ENCODE data around the gene MAB21L4. TPM values are rescaled to one million over a fixed set of nuclear protein-coding genes. Genes with fewer than 3 reads are reported as not detected.

MAB21L4 gene
- polyA plus RNA-seq, 1 donor = 25.7 TPM

- Histone ChIP-seq H3K9me3 (ENCODE audit: control insufficient read depth, low read depth, low read length) (no peaks in the 10 kb centered on the region), H3K4me3 (ENCODE audit: low read length) (no peak overlapping the region), H3K27me3 (ENCODE audit: control insufficient read depth, insufficient read depth, low read length) (no peaks in the 10 kb centered on the region), H3K4me1 (ENCODE audit: control insufficient read depth, insufficient read depth, low read length) (no peaks in the 10 kb centered on the region), H3K36me3 (ENCODE audit: control insufficient read depth, insufficient read depth, low read length) (no peaks in the 10 kb centered on the region), H3K27ac (ENCODE audit: low read length) (no peak overlapping the region)
- WGBS (ENCODE audit: insufficient coverage, low lambda C conversion rate) = no CpG with 5 or more reads among the region's 11 CpGs
- no peak for DNase-seq
Measured at GRCh38 chr2:240931319-240931949, 35.5 kb upstream of the MAB21L4 start.

DNA sequence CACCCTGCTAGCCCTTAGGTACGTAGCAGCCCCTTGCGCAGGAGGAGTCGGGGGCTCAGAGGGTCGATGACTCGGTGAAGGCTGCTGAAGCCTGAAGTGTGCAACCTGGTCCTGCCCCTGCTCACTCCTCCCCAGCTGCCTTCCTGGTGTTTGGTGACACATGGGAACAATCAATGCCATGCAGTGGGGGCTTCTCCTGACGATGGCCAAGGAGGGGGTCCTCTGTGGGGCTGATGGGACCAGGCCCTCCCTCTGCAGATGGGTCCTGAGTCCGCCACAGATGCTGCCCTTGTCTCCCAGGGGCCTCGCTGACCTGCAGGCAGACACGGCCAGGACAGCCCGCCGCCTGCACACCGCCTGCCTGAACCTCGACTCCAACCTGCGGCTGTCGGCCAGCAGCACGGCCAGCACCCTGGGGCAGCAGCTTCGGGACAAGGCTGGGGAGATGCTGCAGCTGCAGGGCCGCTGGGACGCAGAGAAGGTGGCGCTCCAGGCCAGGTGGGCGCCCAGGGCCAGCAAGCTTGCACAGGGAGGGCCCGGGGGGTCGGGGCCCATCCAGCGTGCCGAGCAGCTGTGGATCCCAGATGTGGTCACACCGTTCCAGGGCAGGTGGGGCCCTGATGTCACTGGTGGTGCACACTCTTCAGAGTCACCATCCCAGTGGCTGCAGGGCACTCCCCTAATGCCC, 34.8 kb upstream of the MAB21L4 start:
- Histone ChIP-seq H3K9me3 (ENCODE audit: control insufficient read depth, low read depth, low read length) (no peaks in the 10 kb centered on the region), H3K4me3 (ENCODE audit: low read length) (no peak overlapping the region), H3K27ac (ENCODE audit: low read length) (no peak overlapping the region), H3K4me1 (ENCODE audit: control insufficient read depth, insufficient read depth, low read length) (no peaks in the 10 kb centered on the region), H3K27me3 (ENCODE audit: control insufficient read depth, insufficient read depth, low read length) (no peaks in the 10 kb centered on the region), H3K36me3 (ENCODE audit: control insufficient read depth, insufficient read depth, low read length) (no peaks in the 10 kb centered on the region)
- no CpG with 5 or more reads among the region's 26 CpGs for WGBS (ENCODE audit: insufficient coverage, low lambda C conversion rate)
- no peak for DNase-seq

GRCh38 chr2:240930096-240930630, 34.2 kb upstream of the MAB21L4 start:
- H3K4me1 ChIP-seq (ENCODE audit: control insufficient read depth, insufficient read depth, low read length) = no peaks in the 10 kb centered on the region
- WGBS (ENCODE audit: insufficient coverage, low lambda C conversion rate) = no CpG with 5 or more reads among the region's 12 CpGs
- DNase-seq = no peak
- no peak overlapping the region for H3K27ac ChIP-seq (ENCODE audit: low read length)
- H3K27me3 ChIP-seq (ENCODE audit: control insufficient read depth, insufficient read depth, low read length) = no peaks in the 10 kb centered on the region
- H3K36me3 ChIP-seq (ENCODE audit: control insufficient read depth, insufficient read depth, low read length) = no peaks in the 10 kb centered on the region
- no peaks in the 10 kb centered on the region for H3K9me3 ChIP-seq (ENCODE audit: control insufficient read depth, low read depth, low read length)
- no peak overlapping the region for H3K4me3 ChIP-seq (ENCODE audit: low read length)

GRCh38 chr2:240929364-240930095, 33.6 kb upstream of the MAB21L4 start:
- Histone ChIP-seq H3K4me3 (ENCODE audit: low read length) (no peak overlapping the region), H3K4me1 (ENCODE audit: control insufficient read depth, insufficient read depth, low read length) (no peaks in the 10 kb centered on the region), H3K36me3 (ENCODE audit: control insufficient read depth, insufficient read depth, low read length) (no peaks in the 10 kb centered on the region), H3K27ac (ENCODE audit: low read length) (no peak overlapping the region), H3K27me3 (ENCODE audit: control insufficient read depth, insufficient read depth, low read length) (no peaks in the 10 kb centered on the region), H3K9me3 (ENCODE audit: control insufficient read depth, low read depth, low read length) (no peaks in the 10 kb centered on the region)
- no peak for DNase-seq
- 30% methylated on average over 2 of the region's 10 CpGs for WGBS (ENCODE audit: insufficient coverage, low lambda C conversion rate)

DNA sequence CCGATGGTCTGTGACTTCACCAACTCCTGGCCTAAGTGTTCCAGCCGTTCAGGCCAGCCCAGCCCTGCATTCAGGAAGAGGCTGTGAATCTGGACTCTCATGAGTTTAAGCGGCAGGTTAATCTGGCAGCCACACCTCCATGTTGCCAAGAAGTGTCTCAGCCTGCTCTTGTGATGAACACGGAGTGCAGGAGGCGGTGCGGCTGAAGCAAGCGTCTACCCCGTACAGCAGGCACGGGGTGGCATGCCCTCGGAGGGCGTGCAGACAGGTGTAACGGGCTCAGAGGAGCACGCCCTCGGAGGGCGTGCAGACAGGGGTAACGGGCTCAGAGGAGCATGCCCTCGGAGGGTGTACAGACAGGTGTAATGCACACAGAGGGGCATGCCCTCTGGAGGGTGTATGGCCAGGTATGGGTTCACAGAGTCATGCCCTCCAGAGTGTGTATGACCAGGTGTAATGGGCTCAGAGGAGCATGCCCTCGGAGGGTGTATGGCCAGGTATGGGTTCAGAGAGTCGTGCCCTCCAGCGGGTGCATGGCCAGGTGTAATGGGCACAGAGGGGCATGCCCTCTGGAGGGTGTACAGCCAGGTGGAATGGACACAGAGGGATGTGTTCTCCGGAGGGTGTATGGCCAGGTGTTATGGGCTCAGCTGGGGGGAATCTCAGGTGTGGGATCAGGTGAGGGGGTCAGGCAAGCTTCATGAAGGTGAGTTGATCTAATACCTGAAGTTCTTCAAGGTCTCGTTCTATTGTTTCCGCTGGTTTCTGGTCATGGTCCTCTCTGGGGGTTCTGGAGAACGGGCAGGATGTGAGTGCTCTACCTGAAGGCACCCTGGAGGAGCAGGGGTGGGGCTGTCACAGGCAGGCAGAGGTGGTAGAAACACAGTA, 32.8 kb upstream of the MAB21L4 start:
- Histone ChIP-seq H3K27ac (ENCODE audit: low read length) (no peak overlapping the region), H3K27me3 (ENCODE audit: control insufficient read depth, insufficient read depth, low read length) (no peaks in the 10 kb centered on the region), H3K4me3 (ENCODE audit: low read length) (no peak overlapping the region), H3K9me3 (ENCODE audit: control insufficient read depth, low read depth, low read length) (no peaks in the 10 kb centered on the region), H3K36me3 (ENCODE audit: control insufficient read depth, insufficient read depth, low read length) (no peaks in the 10 kb centered on the region), H3K4me1 (ENCODE audit: control insufficient read depth, insufficient read depth, low read length) (no peaks in the 10 kb centered on the region)
- WGBS (ENCODE audit: insufficient coverage, low lambda C conversion rate) = no CpG with 5 or more reads among the region's 24 CpGs
- no peak for DNase-seq

GRCh38 chr2:240927390-240927781, 31.4 kb upstream of the MAB21L4 start:
- H3K9me3 ChIP-seq (ENCODE audit: control insufficient read depth, low read depth, low read length) = no peaks in the 10 kb centered on the region
- H3K27ac ChIP-seq (ENCODE audit: low read length) = no peak overlapping the region
- no peaks in the 10 kb centered on the region for H3K27me3 ChIP-seq (ENCODE audit: control insufficient read depth, insufficient read depth, low read length)
- no peak for DNase-seq
- H3K4me3 ChIP-seq (ENCODE audit: low read length) = no peak overlapping the region
- no peaks in the 10 kb centered on the region for H3K4me1 ChIP-seq (ENCODE audit: control insufficient read depth, insufficient read depth, low read length)
- no peaks in the 10 kb centered on the region for H3K36me3 ChIP-seq (ENCODE audit: control insufficient read depth, insufficient read depth, low read length)
- WGBS (ENCODE audit: insufficient coverage, low lambda C conversion rate) = 60% methylated on average over 2 of the region's 7 CpGs

- H3K9me3 ChIP-seq (ENCODE audit: control insufficient read depth, low read depth, low read length) = no peaks in the 10 kb centered on the region
- DNase-seq = peak in 1 of 2 donors; percentile 43
- H3K27me3 ChIP-seq (ENCODE audit: control insufficient read depth, insufficient read depth, low read length) = no peaks in the 10 kb centered on the region
- 93% methylated on average over 3 of the region's 38 CpGs for WGBS (ENCODE audit: insufficient coverage, low lambda C conversion rate)
- H3K4me1 ChIP-seq (ENCODE audit: control insufficient read depth, insufficient read depth, low read length) = no peaks in the 10 kb centered on the region
- H3K4me3 ChIP-seq (ENCODE audit: low read length) = no peak overlapping the region
- no peak overlapping the region for H3K27ac ChIP-seq (ENCODE audit: low read length)
- H3K36me3 ChIP-seq (ENCODE audit: control insufficient read depth, insufficient read depth, low read length) = no peaks in the 10 kb centered on the region
Measured at GRCh38 chr2:240926516-240927389, 30.8 kb upstream of the MAB21L4 start.

GRCh38 chr2:240925568-240926515, 29.9 kb upstream of the MAB21L4 start:
- no peaks in the 10 kb centered on the region for H3K27me3 ChIP-seq (ENCODE audit: control insufficient read depth, insufficient read depth, low read length)
- H3K4me3 ChIP-seq (ENCODE audit: low read length) = no peak overlapping the region
- no peak for DNase-seq
- no peak overlapping the region for H3K27ac ChIP-seq (ENCODE audit: low read length)
- no peaks in the 10 kb centered on the region for H3K9me3 ChIP-seq (ENCODE audit: control insufficient read depth, low read depth, low read length)
- no peaks in the 10 kb centered on the region for H3K36me3 ChIP-seq (ENCODE audit: control insufficient read depth, insufficient read depth, low read length)
- no CpG with 5 or more reads among the region's 29 CpGs for WGBS (ENCODE audit: insufficient coverage, low lambda C conversion rate)
- no peaks in the 10 kb centered on the region for H3K4me1 ChIP-seq (ENCODE audit: control insufficient read depth, insufficient read depth, low read length)

- no peaks in the 10 kb centered on the region for H3K27me3 ChIP-seq (ENCODE audit: control insufficient read depth, insufficient read depth, low read length)
- H3K4me1 ChIP-seq (ENCODE audit: control insufficient read depth, insufficient read depth, low read length) = no peaks in the 10 kb centered on the region
- no peak for DNase-seq
- WGBS (ENCODE audit: insufficient coverage, low lambda C conversion rate) = no CpG with 5 or more reads among the region's 14 CpGs
- no peaks in the 10 kb centered on the region for H3K36me3 ChIP-seq (ENCODE audit: control insufficient read depth, insufficient read depth, low read length)
- no peak overlapping the region for H3K4me3 ChIP-seq (ENCODE audit: low read length)
- no peaks in the 10 kb centered on the region for H3K9me3 ChIP-seq (ENCODE audit: control insufficient read depth, low read depth, low read length)
- H3K27ac ChIP-seq (ENCODE audit: low read length) = no peak overlapping the region
Measured at GRCh38 chr2:240925191-240925567, 29.2 kb upstream of the MAB21L4 start.

Data from large intestine (tissue), 3 donors.